WTC11 (cell line): ENCODE data around the gene CCDC12.

ENCODE experiments used
- CREB1 ChIP-seq: sonication (generic); formaldehyde crosslinking; IDR thresholded peaks from 2 replicates; pipeline ENCODE4 v1.8.0; 2023; ENCODE audit warnings: mild to moderate bottlenecking, missing genetic modification reagents
- ELF4 ChIP-seq: sonication (generic); formaldehyde crosslinking; IDR thresholded peaks from 2 replicates; pipeline ENCODE4 v1.8.1; 2022; ENCODE audit warnings: low read depth, mild to moderate bottlenecking, moderate library complexity, missing genetic modification reagents
- KAT7 ChIP-seq: sonication (generic); formaldehyde crosslinking; IDR thresholded peaks from 2 replicates; pipeline ENCODE4 v1.8.1; 2023; ENCODE audit warnings: missing genetic modification reagents, mild to moderate bottlenecking, borderline replicate concordance
- MXD4 ChIP-seq: fragments of 250-450 bp; sonication (Bioruptor Pico); IDR thresholded peaks from 2 replicates; pipeline ENCODE4 v1.8.0; 2021; ENCODE audit warnings: mild to moderate bottlenecking, moderate library complexity, borderline replicate concordance
- NR2C2 ChIP-seq: sonication (generic); formaldehyde crosslinking; IDR thresholded peaks from 2 replicates; pipeline ENCODE4 v1.8.0; 2022; ENCODE audit warnings: mild to moderate bottlenecking, missing genetic modification reagents
- SMAD3 ChIP-seq: sonication (generic); formaldehyde crosslinking; IDR thresholded peaks from 2 replicates; pipeline ENCODE4 v1.8.0; 2022; ENCODE audit warnings: missing genetic modification reagents, mild to moderate bottlenecking, borderline replicate concordance
- TF ChIP-seq, protein P1 (sequence below): sonication (generic); formaldehyde crosslinking; conservative IDR thresholded peaks from 2 replicates; pipeline ENCODE4 v1.8.1; 2022; ENCODE audit warnings: mild to moderate bottlenecking, missing genetic modification reagents
- TF ChIP-seq, protein P2 (sequence below): fragments of 200-600 bp; IDR thresholded peaks from 2 replicates; pipeline ENCODE4 v1.8.0; 2022; ENCODE audit warnings: antibody characterized with exemption
- TF ChIP-seq, protein P3 (sequence below): sonication (generic); formaldehyde crosslinking; IDR thresholded peaks from 2 replicates; pipeline ENCODE4 v1.8.1; 2023; ENCODE audit warnings: mild to moderate bottlenecking, missing genetic modification reagents, moderate library complexity
- TF ChIP-seq, protein P4 (sequence below): sonication (generic); formaldehyde crosslinking; IDR thresholded peaks from 2 replicates; pipeline ENCODE4 v1.8.0; 2022; ENCODE audit warnings: missing genetic modification reagents
- TF ChIP-seq, protein P5 (sequence below): sonication (generic); formaldehyde crosslinking; IDR thresholded peaks from 2 replicates; pipeline ENCODE4 v1.8.1; 2022; ENCODE audit warnings: mild to moderate bottlenecking, missing genetic modification reagents, moderate library complexity, borderline replicate concordance
- TF ChIP-seq, protein P6 (sequence below): sonication (generic); formaldehyde crosslinking; IDR thresholded peaks from 2 replicates; pipeline ENCODE4 v1.8.0; 2022; ENCODE audit warnings: mild to moderate bottlenecking, missing genetic modification reagents
- TF ChIP-seq, protein P7 (sequence below): fragments of 250-450 bp; sonication (Bioruptor Pico); IDR thresholded peaks from 2 replicates; pipeline ENCODE4 v1.9.0; 2021; ENCODE audit warnings: mild to moderate bottlenecking, borderline replicate concordance
- TF ChIP-seq, protein P8 (sequence below): sonication (generic); formaldehyde crosslinking; IDR thresholded peaks from 2 replicates; pipeline ENCODE4 v1.8.1; 2023; ENCODE audit warnings: mild to moderate bottlenecking, missing genetic modification reagents

DNA sequence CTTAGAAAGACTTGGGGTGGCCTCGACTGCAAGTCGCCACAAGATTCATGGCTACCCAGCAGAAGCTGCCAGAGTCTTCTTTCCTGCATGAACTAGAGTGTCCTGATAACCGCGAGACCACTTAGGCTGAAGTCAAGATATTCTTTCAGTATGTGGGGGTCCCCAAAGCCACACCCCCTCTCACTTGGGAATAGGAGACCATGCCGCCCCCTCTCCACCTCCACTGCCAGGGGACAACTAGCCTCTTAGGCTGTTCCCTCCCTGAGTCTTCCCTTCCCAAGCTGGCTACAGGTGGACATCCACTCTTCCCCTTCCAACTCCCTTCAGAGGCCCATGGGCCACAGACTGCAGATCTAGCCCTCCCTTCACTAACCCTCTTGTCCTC is 1.3 kb upstream of the CCDC12 start:
- TF ChIP-seq KAT7 (CRISPR knock-in tag) (no peak), ELF4 (CRISPR knock-in tag) (no peak), NR2C2 (CRISPR knock-in tag) (no peak), CREB1 (no peak), SMAD3 (CRISPR knock-in tag) (no peak), MXD4 (no peak)
- TF ChIP-seq, protein P1, sequence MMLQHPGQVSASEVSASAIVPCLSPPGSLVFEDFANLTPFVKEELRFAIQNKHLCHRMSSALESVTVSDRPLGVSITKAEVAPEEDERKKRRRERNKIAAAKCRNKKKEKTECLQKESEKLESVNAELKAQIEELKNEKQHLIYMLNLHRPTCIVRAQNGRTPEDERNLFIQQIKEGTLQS (CRISPR knock-in tag): no peak
- TF ChIP-seq, protein P2, sequence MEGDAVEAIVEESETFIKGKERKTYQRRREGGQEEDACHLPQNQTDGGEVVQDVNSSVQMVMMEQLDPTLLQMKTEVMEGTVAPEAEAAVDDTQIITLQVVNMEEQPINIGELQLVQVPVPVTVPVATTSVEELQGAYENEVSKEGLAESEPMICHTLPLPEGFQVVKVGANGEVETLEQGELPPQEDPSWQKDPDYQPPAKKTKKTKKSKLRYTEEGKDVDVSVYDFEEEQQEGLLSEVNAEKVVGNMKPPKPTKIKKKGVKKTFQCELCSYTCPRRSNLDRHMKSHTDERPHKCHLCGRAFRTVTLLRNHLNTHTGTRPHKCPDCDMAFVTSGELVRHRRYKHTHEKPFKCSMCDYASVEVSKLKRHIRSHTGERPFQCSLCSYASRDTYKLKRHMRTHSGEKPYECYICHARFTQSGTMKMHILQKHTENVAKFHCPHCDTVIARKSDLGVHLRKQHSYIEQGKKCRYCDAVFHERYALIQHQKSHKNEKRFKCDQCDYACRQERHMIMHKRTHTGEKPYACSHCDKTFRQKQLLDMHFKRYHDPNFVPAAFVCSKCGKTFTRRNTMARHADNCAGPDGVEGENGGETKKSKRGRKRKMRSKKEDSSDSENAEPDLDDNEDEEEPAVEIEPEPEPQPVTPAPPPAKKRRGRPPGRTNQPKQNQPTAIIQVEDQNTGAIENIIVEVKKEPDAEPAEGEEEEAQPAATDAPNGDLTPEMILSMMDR: no peak
- TF ChIP-seq, protein P3, sequence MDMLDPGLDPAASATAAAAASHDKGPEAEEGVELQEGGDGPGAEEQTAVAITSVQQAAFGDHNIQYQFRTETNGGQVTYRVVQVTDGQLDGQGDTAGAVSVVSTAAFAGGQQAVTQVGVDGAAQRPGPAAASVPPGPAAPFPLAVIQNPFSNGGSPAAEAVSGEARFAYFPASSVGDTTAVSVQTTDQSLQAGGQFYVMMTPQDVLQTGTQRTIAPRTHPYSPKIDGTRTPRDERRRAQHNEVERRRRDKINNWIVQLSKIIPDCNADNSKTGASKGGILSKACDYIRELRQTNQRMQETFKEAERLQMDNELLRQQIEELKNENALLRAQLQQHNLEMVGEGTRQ: no peak
- TF ChIP-seq, protein P4, sequence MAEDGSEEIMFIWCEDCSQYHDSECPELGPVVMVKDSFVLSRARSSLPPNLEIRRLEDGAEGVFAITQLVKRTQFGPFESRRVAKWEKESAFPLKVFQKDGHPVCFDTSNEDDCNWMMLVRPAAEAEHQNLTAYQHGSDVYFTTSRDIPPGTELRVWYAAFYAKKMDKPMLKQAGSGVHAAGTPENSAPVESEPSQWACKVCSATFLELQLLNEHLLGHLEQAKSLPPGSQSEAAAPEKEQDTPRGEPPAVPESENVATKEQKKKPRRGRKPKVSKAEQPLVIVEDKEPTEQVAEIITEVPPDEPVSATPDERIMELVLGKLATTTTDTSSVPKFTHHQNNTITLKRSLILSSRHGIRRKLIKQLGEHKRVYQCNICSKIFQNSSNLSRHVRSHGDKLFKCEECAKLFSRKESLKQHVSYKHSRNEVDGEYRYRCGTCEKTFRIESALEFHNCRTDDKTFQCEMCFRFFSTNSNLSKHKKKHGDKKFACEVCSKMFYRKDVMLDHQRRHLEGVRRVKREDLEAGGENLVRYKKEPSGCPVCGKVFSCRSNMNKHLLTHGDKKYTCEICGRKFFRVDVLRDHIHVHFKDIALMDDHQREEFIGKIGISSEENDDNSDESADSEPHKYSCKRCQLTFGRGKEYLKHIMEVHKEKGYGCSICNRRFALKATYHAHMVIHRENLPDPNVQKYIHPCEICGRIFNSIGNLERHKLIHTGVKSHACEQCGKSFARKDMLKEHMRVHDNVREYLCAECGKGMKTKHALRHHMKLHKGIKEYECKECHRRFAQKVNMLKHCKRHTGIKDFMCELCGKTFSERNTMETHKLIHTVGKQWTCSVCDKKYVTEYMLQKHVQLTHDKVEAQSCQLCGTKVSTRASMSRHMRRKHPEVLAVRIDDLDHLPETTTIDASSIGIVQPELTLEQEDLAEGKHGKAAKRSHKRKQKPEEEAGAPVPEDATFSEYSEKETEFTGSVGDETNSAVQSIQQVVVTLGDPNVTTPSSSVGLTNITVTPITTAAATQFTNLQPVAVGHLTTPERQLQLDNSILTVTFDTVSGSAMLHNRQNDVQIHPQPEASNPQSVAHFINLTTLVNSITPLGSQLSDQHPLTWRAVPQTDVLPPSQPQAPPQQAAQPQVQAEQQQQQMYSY (CRISPR knock-in tag): no peak
- TF ChIP-seq, protein P5, sequence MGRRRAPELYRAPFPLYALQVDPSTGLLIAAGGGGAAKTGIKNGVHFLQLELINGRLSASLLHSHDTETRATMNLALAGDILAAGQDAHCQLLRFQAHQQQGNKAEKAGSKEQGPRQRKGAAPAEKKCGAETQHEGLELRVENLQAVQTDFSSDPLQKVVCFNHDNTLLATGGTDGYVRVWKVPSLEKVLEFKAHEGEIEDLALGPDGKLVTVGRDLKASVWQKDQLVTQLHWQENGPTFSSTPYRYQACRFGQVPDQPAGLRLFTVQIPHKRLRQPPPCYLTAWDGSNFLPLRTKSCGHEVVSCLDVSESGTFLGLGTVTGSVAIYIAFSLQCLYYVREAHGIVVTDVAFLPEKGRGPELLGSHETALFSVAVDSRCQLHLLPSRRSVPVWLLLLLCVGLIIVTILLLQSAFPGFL (CRISPR knock-in tag): no peak
- TF ChIP-seq, protein P6, sequence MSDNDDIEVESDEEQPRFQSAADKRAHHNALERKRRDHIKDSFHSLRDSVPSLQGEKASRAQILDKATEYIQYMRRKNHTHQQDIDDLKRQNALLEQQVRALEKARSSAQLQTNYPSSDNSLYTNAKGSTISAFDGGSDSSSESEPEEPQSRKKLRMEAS: no peak
- TF ChIP-seq, protein P7, sequence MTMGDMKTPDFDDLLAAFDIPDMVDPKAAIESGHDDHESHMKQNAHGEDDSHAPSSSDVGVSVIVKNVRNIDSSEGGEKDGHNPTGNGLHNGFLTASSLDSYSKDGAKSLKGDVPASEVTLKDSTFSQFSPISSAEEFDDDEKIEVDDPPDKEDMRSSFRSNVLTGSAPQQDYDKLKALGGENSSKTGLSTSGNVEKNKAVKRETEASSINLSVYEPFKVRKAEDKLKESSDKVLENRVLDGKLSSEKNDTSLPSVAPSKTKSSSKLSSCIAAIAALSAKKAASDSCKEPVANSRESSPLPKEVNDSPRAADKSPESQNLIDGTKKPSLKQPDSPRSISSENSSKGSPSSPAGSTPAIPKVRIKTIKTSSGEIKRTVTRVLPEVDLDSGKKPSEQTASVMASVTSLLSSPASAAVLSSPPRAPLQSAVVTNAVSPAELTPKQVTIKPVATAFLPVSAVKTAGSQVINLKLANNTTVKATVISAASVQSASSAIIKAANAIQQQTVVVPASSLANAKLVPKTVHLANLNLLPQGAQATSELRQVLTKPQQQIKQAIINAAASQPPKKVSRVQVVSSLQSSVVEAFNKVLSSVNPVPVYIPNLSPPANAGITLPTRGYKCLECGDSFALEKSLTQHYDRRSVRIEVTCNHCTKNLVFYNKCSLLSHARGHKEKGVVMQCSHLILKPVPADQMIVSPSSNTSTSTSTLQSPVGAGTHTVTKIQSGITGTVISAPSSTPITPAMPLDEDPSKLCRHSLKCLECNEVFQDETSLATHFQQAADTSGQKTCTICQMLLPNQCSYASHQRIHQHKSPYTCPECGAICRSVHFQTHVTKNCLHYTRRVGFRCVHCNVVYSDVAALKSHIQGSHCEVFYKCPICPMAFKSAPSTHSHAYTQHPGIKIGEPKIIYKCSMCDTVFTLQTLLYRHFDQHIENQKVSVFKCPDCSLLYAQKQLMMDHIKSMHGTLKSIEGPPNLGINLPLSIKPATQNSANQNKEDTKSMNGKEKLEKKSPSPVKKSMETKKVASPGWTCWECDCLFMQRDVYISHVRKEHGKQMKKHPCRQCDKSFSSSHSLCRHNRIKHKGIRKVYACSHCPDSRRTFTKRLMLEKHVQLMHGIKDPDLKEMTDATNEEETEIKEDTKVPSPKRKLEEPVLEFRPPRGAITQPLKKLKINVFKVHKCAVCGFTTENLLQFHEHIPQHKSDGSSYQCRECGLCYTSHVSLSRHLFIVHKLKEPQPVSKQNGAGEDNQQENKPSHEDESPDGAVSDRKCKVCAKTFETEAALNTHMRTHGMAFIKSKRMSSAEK (CRISPR knock-in tag): no peak
- TF ChIP-seq, protein P8, sequence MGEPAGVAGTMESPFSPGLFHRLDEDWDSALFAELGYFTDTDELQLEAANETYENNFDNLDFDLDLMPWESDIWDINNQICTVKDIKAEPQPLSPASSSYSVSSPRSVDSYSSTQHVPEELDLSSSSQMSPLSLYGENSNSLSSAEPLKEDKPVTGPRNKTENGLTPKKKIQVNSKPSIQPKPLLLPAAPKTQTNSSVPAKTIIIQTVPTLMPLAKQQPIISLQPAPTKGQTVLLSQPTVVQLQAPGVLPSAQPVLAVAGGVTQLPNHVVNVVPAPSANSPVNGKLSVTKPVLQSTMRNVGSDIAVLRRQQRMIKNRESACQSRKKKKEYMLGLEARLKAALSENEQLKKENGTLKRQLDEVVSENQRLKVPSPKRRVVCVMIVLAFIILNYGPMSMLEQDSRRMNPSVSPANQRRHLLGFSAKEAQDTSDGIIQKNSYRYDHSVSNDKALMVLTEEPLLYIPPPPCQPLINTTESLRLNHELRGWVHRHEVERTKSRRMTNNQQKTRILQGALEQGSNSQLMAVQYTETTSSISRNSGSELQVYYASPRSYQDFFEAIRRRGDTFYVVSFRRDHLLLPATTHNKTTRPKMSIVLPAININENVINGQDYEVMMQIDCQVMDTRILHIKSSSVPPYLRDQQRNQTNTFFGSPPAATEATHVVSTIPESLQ (CRISPR knock-in tag): no peak
